Mesenteric fat pad (tissue), 1 donor: ENCODE data around the gene SERPINA4. TPM values are rescaled to one million over a fixed set of nuclear protein-coding genes. Genes with fewer than 3 reads are reported as not detected.

Source experiments
- DNase-seq: peaks from one replicate; pipeline ENCODE4 v3.0.0-alpha.2; 2020; ENCODE audit warnings: low spot score
- total RNA-seq: library from RNA; stranded (reverse); fragmentation: NEBNext Ultra II Directional; extraction: Animal tissue kit (Norgen Biotek cat#: 25700); gene quantifications from one replicate; pipeline ENCODE4 v1.2.1, GENCODE V29; 2021
- donor health status: DM: yes; HTN: yes; CAD: no.

Gene SERPINA4
- total RNA-seq, 1 donor from 2014 or later = not detected

DNA sequence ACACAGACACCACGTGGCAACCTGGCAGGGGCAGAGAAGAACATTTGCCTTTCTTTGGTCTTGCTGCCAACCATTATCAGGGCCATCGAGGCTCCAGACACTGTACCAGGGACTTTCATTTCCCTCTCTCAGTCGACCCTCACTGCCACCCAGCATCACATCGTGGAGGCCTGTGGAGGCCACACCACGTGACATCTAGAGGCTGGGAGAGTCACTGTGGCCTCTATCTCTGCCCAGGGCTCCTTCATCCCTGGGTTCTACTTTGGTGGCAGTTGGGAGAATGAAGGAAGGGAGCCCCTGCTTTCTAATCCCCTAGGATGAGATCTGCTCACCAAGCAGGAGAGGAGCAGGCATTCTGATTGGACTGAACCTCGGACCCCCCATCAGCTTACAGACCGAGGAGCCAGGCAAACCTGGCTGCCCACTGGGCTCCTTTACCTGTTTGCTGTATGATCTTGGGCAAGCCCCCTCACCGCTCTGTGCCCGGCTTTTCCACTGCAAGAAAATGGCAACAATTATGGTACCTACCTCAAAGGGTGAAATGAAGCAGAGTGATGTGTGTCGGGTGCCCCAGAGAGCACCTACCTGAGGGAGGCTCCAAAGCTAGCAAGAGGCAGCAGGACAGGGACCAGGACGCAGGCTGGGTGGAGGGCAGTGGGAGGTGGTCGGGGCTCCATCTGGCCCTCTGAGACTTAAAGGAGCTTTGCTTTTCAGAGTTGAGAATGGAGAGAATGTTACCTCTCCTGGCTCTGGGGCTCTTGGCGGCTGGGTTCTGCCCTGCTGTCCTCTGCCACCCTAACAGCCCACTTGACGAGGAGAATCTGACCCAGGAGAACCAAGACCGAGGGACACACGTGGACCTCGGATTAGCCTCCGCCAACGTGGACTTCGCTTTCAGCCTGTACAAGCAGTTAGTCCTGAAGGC, 52.7 kb downstream of the SERPINA4 start:
- peak; percentile 83 for DNase-seq

DNA sequence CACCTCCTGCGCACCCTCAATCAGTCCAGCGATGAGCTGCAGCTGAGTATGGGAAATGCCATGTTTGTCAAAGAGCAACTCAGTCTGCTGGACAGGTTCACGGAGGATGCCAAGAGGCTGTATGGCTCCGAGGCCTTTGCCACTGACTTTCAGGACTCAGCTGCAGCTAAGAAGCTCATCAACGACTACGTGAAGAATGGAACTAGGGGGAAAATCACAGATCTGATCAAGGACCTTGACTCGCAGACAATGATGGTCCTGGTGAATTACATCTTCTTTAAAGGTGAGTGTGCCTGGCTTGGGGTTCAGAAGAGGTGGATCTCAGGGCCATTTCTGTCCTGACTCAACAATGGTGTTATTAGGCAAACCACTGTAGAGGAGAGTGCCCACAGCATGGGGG, 53.6 kb downstream of the SERPINA4 start:
- DNase-seq = no peak

DNA sequence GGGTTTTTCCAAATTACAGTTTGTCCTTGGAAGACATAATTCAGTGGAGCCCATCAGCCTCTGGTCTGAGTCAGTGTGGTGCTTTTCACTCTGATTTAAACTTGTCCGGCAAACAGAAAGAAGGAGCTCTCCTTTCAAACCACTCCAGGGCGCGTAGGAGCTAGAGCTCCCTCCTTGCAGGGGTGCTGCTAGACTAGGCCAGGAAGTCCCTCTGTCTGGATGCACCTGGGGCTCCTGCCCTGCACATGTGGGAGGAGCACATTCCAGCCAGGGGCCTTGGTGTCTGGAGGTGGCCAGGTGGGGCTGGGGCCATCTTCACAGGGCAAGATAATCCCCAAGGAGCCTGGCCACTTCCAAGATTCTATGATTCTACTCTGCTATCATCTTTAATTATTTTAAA, 54.0 kb downstream of the SERPINA4 start:
- DNase-seq = peak; percentile 74

DNA sequence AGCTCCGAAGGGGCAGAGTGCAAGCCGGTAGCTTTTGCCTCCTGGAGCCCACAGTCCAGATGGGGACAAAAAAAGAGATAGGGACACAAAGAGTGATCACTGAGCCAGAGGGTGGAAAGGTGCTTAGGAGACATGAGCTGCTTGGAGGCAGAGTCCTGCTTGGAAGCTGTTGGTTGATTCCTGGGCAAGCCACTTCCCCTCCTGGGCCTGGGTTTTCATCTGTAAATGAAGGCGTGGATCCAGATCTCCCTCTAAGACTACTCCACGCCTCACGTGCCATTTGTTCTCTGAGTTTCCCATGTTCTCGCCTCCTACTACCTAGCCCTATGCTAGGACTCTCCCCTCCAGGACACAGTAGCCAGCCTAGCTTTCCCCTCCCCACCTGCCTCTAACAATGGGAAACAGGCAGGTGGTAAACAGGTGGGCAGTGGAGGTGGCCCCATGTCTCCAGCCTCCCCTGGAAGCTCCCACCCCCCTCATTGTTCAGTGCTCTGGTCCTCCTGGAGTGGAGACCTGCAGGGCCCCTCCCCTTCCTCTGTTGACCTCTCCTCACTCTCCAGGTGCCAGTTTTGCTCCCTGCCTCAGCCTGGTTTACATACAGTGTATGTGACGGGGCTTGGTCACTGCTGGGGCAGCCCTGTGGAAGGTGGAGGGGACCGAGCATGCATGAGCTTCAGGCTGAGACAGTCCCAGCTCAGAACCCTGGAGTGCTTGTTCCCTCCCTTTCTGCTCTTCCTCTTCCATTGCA, 54.8 kb downstream of the SERPINA4 start:
- peak; percentile 62 for DNase-seq

DNA sequence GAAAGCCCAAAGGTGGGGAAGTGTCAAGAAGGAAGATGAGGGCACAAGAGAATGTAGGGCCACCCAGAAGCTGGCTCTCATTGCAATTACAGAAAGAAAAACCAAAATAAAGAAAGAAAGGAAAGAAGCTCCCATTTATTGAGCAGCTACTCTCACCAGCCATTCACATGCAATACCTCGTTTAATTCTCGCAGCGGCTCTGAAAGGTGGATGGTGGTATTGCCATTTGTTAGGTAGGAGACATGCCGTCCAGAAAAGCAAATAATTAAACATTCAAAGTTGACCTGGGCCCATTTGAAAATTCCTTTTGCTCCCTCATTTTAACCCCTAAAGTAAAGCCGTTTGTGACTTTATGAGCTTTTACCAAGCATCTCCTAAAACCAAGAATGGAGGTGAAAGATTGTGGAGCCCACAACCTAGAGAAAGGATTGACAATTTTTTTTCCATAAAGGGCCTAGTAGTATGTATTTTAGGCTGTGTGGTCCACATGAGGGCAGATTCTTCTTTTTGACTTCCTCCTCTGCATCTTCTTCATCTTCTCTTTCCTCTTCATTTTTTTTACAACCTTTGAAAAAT, 56.2 kb downstream of the SERPINA4 start:
- no peak for DNase-seq

DNA sequence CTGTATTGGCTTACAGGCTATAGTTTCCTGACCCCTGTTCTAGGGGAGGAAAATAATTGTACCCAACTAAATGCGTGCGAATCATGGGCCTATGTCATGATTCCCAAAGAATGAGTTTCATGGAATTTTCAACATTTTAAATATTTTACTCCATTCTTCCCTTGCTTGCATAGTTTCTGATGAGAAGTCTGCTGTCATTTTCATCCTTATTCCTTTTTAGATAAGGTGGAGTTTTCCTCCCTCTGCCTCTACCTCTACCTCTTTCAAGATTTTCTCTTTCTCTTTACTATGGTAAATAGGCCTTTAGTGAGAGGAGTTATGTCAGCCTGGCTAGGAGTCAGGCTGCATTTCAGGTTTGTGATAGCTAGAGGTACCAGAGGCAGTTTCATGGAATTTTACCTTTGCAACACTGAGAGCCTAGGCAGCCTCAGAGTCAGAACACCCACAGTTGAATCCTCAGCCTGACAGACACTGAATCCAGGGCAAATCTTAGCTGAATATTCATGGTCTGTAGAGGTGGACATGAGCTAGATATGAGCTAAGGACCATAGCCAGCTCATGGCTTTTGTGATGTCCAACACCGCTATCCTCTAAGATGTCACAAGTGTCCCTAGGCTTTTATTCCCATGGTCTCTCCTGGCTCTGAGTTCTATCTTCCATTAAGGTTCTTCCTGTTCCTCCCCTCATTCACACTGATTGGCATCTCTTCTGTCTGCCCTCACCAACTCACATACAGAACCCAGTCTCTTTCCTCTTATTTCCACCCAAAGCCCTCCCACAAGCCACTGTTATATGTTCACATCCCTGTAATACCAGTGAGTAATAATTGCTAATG, 57.0 kb downstream of the SERPINA4 start:
- no peak for DNase-seq

DNA sequence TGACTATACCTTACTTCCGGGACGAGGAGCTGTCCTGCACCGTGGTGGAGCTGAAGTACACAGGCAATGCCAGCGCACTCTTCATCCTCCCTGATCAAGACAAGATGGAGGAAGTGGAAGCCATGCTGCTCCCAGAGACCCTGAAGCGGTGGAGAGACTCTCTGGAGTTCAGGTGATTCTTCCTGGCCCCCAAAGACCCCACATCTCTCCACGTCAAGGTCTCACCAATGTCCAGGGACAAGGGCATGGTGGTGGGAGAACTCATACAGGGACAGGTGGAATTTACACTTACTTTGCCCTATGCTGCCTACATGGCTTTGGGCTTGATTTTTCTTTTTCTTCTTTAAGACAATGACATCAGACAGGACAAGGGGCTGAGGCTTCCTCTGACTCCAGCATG, 58.1 kb downstream of the SERPINA4 start:
- DNase-seq = peak; percentile 41

Other genes starting within 250 kb of the SERPINA4 start
- not detected for gene SERPINA6, start 238.1 kb upstream of the SERPINA4 start, total RNA-seq
- not detected for gene SERPINA2, start 194.7 kb upstream of the SERPINA4 start, total RNA-seq
- 41.6 TPM for gene SERPINA1, start 172.8 kb upstream of the SERPINA4 start, total RNA-seq
- not detected for gene SERPINA11, start 108.6 kb upstream of the SERPINA4 start, total RNA-seq
- gene SERPINA9, start 85.2 kb upstream of the SERPINA4 start, total RNA-seq = not detected
- not detected for gene SERPINA12, start 52.0 kb upstream of the SERPINA4 start, total RNA-seq
- gene SERPINA5, start 20.0 kb downstream of the SERPINA4 start, total RNA-seq = 0.48 TPM
- gene SERPINA3, start 50.9 kb downstream of the SERPINA4 start, total RNA-seq = 139 TPM
- 1.7 TPM for gene GSC, start 208.7 kb downstream of the SERPINA4 start, total RNA-seq